HepG2 (cell line): ENCODE measurements around the gene TCERG1L. TPM values are rescaled to one million over a fixed set of nuclear protein-coding genes. Genes with fewer than 3 reads are reported as not detected.

ENCODE experiments used
- ATAC-seq: fragments of 200-7000 bp; cut with Tn5 transposase; 3 replicates; pipeline ENCODE4 v1.9.1; 2020; ENCODE audit warnings: mild to moderate bottlenecking, moderate library complexity
- BruUV-seq: library from RNA; stranded (reverse); fragments of 400-500 nt; replicated peaks from 2 replicates; lab custom pipeline; 2021; lab: Mats Ljungman, UMichigan
- CTCF ChIA-PET: fragments of 300-600 bp; formaldehyde crosslinking; extraction: SDS; loops from one replicate; lab custom pipeline; 2021; ENCODE audit warnings: low total read pairs, inconsistent platforms, low intra/inter-chr PET ratio; lab: Yijun Ruan, JAX
- POLR2A ChIA-PET: fragments of 350-600 bp; sonication (Branson Sonifier 250); formaldehyde crosslinking; loops from one replicate; lab custom pipeline; 2020; ENCODE audit warnings: antibody characterized with exemption, inconsistent platforms; lab: Yijun Ruan, JAX
- DNase-seq: peaks from one replicate; pipeline ENCODE4 v3.0.0-alpha.2; 2015; ENCODE audit warnings: low spot score
- FAIRE-seq: peaks from 3 replicates; lab custom pipeline; 2011; peaks lifted over from hg19 to GRCh38; lab: Jason Lieb, UNC
- H2AFZ ChIP-seq: one replicate; pipeline ENCODE4 v1.6.1; 2011; ENCODE audit warnings: low read length, inconsistent platforms
- H3K27ac ChIP-seq: fragments of 300-600 bp; 3 replicates; pipeline ENCODE4 v1.8.0; 2011; ENCODE audit warnings: mixed run types, mild to moderate bottlenecking, mixed read lengths, low read length, inconsistent platforms; ENCODE audit not compliant: insufficient read depth; ENCODE audit errors: extremely low read length
- H3K27me3 ChIP-seq, 2 experiments: fragments of 200-600 bp in 1 of 2; 2 replicates in 1 of 2; 3 replicates in 1 of 2; pipeline versions ENCODE4 v1.6.0 to v1.8.0; 2011; ENCODE audit warnings: low read length in 2 of 2, mild to moderate bottlenecking in 2 of 2, moderate library complexity in 2 of 2, inconsistent platforms in 1 of 2; ENCODE audit not compliant: insufficient read depth in 2 of 2, control insufficient read depth in 1 of 2
- H3K36me3 ChIP-seq, 2 experiments: fragments of 200-600 bp in 1 of 2; replicated peaks in 1 of 2; 2 replicates in 1 of 2; 3 replicates in 1 of 2; pipeline versions ENCODE4 v1.5.1 to v1.8.0; 2011; ENCODE audit warnings: low read length in 2 of 2, inconsistent platforms in 1 of 2; ENCODE audit not compliant: insufficient read depth in 2 of 2, control insufficient read depth in 1 of 2
- H3K4me1 ChIP-seq: 2 replicates; pipeline ENCODE4 v1.5.1; 2012; ENCODE audit warnings: low read length, inconsistent platforms; ENCODE audit not compliant: insufficient read depth
- H3K4me2 ChIP-seq: 2 replicates; pipeline ENCODE4 v1.6.0; 2011; ENCODE audit warnings: low read depth, low read length, inconsistent platforms
- H3K4me3 ChIP-seq, 3 experiments: fragments of 200-600 bp in 1 of 3; sonication (generic), shearing (Covaris generic) in 1 of 3; replicated peaks in 1 of 3; 2 replicates each; pipeline ENCODE4 v1.5.1; 2011 to 2016; ENCODE audit warnings: low read length in 3 of 3, inconsistent platforms in 2 of 3, low read depth in 2 of 3, mild to moderate bottlenecking in 2 of 3, control low read depth in 1 of 3, mixed read lengths in 1 of 3; ENCODE audit not compliant: insufficient read depth in 1 of 3
- H3K79me2 ChIP-seq: one replicate; pipeline ENCODE4 v1.6.1; 2011; ENCODE audit warnings: low read length, inconsistent platforms; ENCODE audit not compliant: insufficient read depth
- H3K9ac ChIP-seq: 2 replicates; pipeline ENCODE4 v1.6.0; 2011; ENCODE audit warnings: mild to moderate bottlenecking, low read depth, low read length, inconsistent platforms; ENCODE audit not compliant: insufficient read depth
- H3K9me3 ChIP-seq: 2 replicates; pipeline ENCODE4 v1.5.1; 2012; ENCODE audit warnings: mild to moderate bottlenecking, low read length
- H4K20me1 ChIP-seq: 2 replicates; pipeline ENCODE4 v1.6.0; 2011; ENCODE audit warnings: inconsistent platforms, mild to moderate bottlenecking, low read length, moderate library complexity; ENCODE audit not compliant: insufficient read depth
- KAT7 ChIP-seq: IDR thresholded peaks from 2 replicates; pipeline ENCODE4 v1.6.1; 2018; ENCODE audit warnings: borderline replicate concordance, missing compliant biosample characterization
- NONO ChIP-seq, 2 experiments: fragments of 450-650 bp in 1 of 2; sonication (generic) in 1 of 2; formaldehyde crosslinking in 1 of 2; IDR thresholded peaks in 1 of 2; conservative IDR thresholded peaks in 1 of 2; 2 replicates each; pipeline versions ENCODE4 v1.6.1 to v1.8.0; 2017 to 2022; ENCODE audit warnings: mild to moderate bottlenecking in 1 of 2, missing genetic modification reagents in 1 of 2, moderate library complexity in 1 of 2
- RXRB ChIP-seq: IDR thresholded peaks from 2 replicates; pipeline ENCODE4 v1.6.1; 2016; ENCODE audit warnings: borderline replicate concordance, missing genetic modification reagents, missing compliant biosample characterization
- SYNCRIP ChIP-seq: fragments of 200-400 bp; formaldehyde crosslinking; IDR thresholded peaks from 2 replicates; pipeline ENCODE4 v1.6.1; 2018; ENCODE audit warnings: mild to moderate bottlenecking, low read depth, low read length; ENCODE audit not compliant: insufficient read depth
- ZNF234 ChIP-seq: sonication (generic); formaldehyde crosslinking; conservative IDR thresholded peaks from 2 replicates; pipeline ENCODE4 v1.5.1; 2020; ENCODE audit warnings: mild to moderate bottlenecking, missing genetic modification reagents
- ZSCAN22 ChIP-seq: sonication (generic); formaldehyde crosslinking; IDR thresholded peaks from 2 replicates; pipeline ENCODE4 v1.4.0; 2020; ENCODE audit warnings: mild to moderate bottlenecking, missing genetic modification reagents
- whole genome bisulfite sequencing: methylation state at CpG from one replicate; pipeline ENCODE4 v1.1.6; 2017; ENCODE audit warnings: low lambda C conversion rate; 5-methylcytosine and 5-hydroxymethylcytosine counted together
- in situ Hi-C: cut with HindIII; loops from 2 replicates; pipeline ENCODE4 v1.10.0; 2017; ENCODE audit warnings: low pct_unique_long_range_greater_than_20kb; ENCODE audit not compliant: extremely low pct_ligation_motif_present
- intact Hi-C: fragments of 100-400 bp; cut with micrococcal nuclease; formaldehyde crosslinking; loops from one replicate; pipeline ENCODE4 v1.10.0; 2022; ENCODE audit not compliant: unreplicated experiment
- polyA plus RNA-seq, 8 experiments: library from polyadenylated mRNA; depleted of rRNA in 3 of 8; stranded (reverse) in 7 of 8; unstranded in 1 of 8; fragments of >200 nt; fragmentation: Illumina TruSeq in 4 of 8; extraction: Trizol in 4 of 8; gene quantifications; 2 replicates each; pipeline versions ENCODE4 v1.2.1 to v1.2.3, GENCODE V29; 2011 to 2016; ENCODE audit warnings: low read depth in 4 of 8, missing spikeins in 1 of 8, mixed read lengths in 1 of 8; ENCODE audit not compliant: insufficient read depth in 1 of 8
- total RNA-seq, 5 experiments: library from RNA; depleted of rRNA; stranded (reverse); fragments of >200 nt; fragmentation: Illumina TruSeq; extraction: Trizol; gene quantifications; 2 replicates each; pipeline ENCODE4 v1.2.3, GENCODE V29; 2016; ENCODE audit warnings: low read depth in 1 of 5
- TF ChIP-seq, protein P1 (sequence below), 2 experiments: fragments of 450-650 bp in 1 of 2; sonication (generic) in 1 of 2; formaldehyde crosslinking; IDR thresholded peaks; 2 replicates each; pipeline versions ENCODE4 v1.5.0 to v1.8.0; 2020 to 2022; ENCODE audit warnings: mild to moderate bottlenecking in 1 of 2, missing genetic modification reagents in 1 of 2

Gene TCERG1L
- total and polyA plus RNA-seq, 2 of the 13 experiments (the other 11 are each of a cell fraction or from before 2014, with no cell fraction given), result not detected

DNA sequence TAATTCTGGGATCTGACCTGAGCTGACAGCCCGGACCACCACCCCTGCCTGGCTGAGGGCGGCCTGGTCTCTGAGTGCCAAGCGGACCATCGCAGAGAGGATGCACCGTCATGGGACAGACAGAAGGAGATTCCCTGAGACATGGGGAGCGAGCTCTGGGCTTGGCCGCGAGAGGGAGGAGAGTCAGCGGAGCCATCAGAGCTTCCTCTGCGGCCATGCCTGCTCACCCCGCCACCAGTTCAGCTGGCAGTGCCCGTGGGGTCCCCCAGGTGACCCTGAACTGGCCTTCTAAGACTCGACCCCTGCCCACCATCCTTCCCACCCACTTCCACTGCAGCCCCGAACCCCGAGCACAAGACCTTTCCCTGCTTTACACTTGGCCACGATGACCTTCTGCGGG, 152.8 kb downstream of the TCERG1L start:
- WGBS, result 13% methylated on average over 3 of the region's 17 CpGs
- POLR2A ChIA-PET, result no interaction called here
- H3K4me3 ChIP-seq, result no peak overlapping the region

DNA sequence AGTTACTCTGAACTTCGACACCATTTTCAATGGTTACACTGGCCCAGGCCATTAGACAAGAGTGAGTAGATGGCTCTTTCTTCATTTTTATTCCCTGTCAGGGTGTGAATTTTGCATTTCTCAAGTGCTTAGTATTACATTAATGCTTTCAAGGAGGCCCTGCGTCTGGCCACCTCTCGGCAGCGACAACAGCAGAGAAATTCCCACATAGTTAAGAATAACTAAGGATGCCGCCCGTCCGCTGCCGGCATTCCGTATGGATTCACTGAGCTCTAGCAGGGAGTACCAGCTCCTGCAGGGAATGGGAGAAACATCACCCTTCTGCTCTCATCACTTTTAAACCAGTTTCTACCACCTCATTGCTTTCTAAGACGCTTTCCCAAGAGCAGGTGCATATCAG, 153.6 kb downstream of the TCERG1L start:
- Histone ChIP-seq H3K9me3 (0 out of 2 replicates have a peak, but pooled peaks cover 4% of the 10 kb centered on the region), H3K36me3 (no peaks in the 10 kb centered on the region), H3K9ac (no peak overlapping the region), H2AFZ (no peak overlapping the region), H3K79me2 (no peaks in the 10 kb centered on the region), H3K27me3 (peaks cover 3 to 52% of the 10 kb centered on the region in 2 experiments; a peak in 4 of 5 replicates), H3K4me1 (no peaks in the 10 kb centered on the region), H3K27ac (no peak overlapping the region), H4K20me1 (no peaks in the 10 kb centered on the region), H3K4me3 (no peak overlapping the region), H3K4me2 (no peak overlapping the region)
- ChIA-PET CTCF (no interaction called here), POLR2A (no interaction called here)
- TF ChIP-seq, protein P1, sequence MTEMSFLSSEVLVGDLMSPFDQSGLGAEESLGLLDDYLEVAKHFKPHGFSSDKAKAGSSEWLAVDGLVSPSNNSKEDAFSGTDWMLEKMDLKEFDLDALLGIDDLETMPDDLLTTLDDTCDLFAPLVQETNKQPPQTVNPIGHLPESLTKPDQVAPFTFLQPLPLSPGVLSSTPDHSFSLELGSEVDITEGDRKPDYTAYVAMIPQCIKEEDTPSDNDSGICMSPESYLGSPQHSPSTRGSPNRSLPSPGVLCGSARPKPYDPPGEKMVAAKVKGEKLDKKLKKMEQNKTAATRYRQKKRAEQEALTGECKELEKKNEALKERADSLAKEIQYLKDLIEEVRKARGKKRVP (CRISPR knock-in tag; IDR thresholded peaks at IDR 0.05), result no peak
- ATAC-seq (no peak), FAIRE-seq (no peak), DNase-seq (no peak)
- in situ Hi-C loops (no loop called here), intact Hi-C loops (no loop called here)
- 55% methylated on average over 10 of the region's 10 CpGs for WGBS
- BruUV-seq, result no TSS peak

More for the DNA sequence above, 152.8 kb downstream of the TCERG1L start:
- H3K4me2 ChIP-seq, result no peak overlapping the region
- H3K27ac ChIP-seq, result no peak overlapping the region
- H3K4me1 ChIP-seq, result no peaks in the 10 kb centered on the region
- TF ChIP-seq ZSCAN22 (no peak), ZNF234 (CRISPR knock-in tag) (no peak), KAT7 (no peak), RXRB (CRISPR knock-in tag) (no peak), NONO (IDR thresholded peaks at IDR 0.05) (no peak), NONO (CRISPR knock-in tag; conservative IDR thresholded peaks at IDR 0.05) (no peak), SYNCRIP (no peak)
- H3K36me3 ChIP-seq, result no peaks in the 10 kb centered on the region
- H4K20me1 ChIP-seq, result no peaks in the 10 kb centered on the region
- CTCF ChIA-PET, result no interaction called here
- no peaks in the 10 kb centered on the region for H3K9me3 ChIP-seq
- peaks cover 3 to 55% of the 10 kb centered on the region in 2 experiments; a peak in 4 of 5 replicates for H3K27me3 ChIP-seq
- no TSS peak for BruUV-seq
- H3K79me2 ChIP-seq, result no peaks in the 10 kb centered on the region
- ATAC-seq, result no peak
- FAIRE-seq, result no peak
- no peak overlapping the region for H2AFZ ChIP-seq
- H3K9ac ChIP-seq, result no peak overlapping the region
- DNase-seq, result no peak
- in situ Hi-C loops (no loop called here), intact Hi-C loops (no loop called here)
